Skeletal muscle satellite cell (primary cell): ENCODE data around the gene DDR1.
"Not testable (repeated sequence)": the region's sequence is repeated elsewhere in the genome, so short reads cannot be mapped to it uniquely, and the experiment has no call there.

ENCODE experiments used
- H3K27me3 ChIP-seq: 2 replicates; pipeline ENCODE4 v1.7.0; 2013; ENCODE audit warnings: low read length; ENCODE audit not compliant: control insufficient read depth, insufficient read depth
- H3K36me3 ChIP-seq: 2 replicates; pipeline ENCODE4 v1.7.0; 2013; ENCODE audit warnings: mild to moderate bottlenecking, control low read depth, low read length; ENCODE audit not compliant: insufficient read depth
- H3K4me1 ChIP-seq: 2 replicates; pipeline ENCODE4 v1.7.0; 2013; ENCODE audit warnings: low read length; ENCODE audit not compliant: control insufficient read depth, insufficient read depth
- H3K4me2 ChIP-seq: 2 replicates; pipeline ENCODE4 v1.7.0; 2013; ENCODE audit warnings: mild to moderate bottlenecking, low read length
- H3K4me3 ChIP-seq: 2 replicates; pipeline ENCODE4 v1.7.0; 2013; ENCODE audit warnings: low read length
- H3K9ac ChIP-seq: 2 replicates; pipeline ENCODE4 v1.7.0; 2013; ENCODE audit warnings: mild to moderate bottlenecking, low read depth, low read length, moderate library complexity
- H3K9me3 ChIP-seq: replicated peaks from 2 replicates; pipeline ENCODE4 v1.7.0; 2013; ENCODE audit warnings: mild to moderate bottlenecking, control low read depth, low read length

DDR1 gene

DNA sequence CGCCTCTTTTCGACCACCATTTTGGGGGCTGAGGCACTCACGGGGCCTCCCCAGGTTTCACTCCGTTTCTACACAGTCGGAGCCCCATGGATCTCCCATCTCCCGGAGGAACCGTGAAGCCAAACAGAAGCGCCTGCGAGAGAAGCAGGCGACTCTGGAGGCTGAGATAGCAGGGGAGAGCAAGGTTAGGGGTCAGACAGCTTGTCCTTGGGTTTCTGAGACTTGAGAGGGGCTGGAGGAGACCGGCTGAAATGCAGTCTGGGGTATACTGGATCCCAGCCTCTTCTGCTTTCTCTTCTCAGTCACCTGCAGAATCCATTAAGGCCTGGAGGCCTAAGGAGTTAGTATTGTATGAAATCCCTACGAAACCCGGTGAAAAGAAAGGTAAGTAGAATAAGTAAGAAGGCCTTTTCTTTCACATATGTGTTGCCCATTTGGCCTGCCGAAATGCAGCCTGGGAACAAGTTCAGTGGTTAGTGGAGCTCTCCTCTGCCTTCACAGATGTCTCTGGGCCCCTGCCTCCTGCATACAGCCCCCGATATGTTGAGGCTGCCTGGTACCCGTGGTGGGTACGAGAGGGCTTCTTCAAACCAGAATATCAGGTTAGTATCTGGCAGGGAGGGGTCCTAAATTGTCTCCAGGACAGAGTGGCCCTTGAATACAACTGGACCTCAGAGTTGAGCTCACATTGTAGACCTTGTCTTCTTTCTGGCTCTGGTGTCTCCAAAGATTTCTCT lies 30.7 kb downstream of the DDR1 start:
- Histone ChIP-seq H3K4me3 (peak overlapping the region; percentile 78), H3K9ac (peak overlapping the region; percentile 95), H3K4me2 (peak overlapping the region; percentile 91), H3K27me3 (no peaks in the 10 kb centered on the region), H3K36me3 (peaks cover 41% of the 10 kb centered on the region), H3K4me1 (peaks cover 24% of the 10 kb centered on the region), H3K9me3 (no peaks in the 10 kb centered on the region)

DNA sequence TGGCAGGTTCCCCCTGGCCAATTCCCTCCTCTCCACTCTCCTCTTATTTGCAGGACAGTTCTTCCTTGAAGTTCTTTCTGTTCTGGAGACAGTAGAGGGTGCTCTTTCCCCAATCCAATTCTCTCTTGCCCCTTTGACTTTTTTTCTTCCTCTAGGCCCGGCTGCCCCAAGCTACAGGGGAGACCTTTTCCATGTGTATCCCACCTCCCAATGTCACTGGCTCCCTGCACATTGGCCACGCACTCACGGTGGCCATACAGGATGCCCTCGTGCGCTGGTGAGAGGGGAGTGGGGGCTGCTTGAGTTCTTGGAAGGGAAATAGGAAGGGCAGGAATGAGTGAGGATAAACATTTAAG lies 31.2 kb downstream of the DDR1 start:
- H3K36me3 ChIP-seq: peaks cover 44% of the 10 kb centered on the region
- H3K4me3 ChIP-seq: no peak overlapping the region
- H3K27me3 ChIP-seq: no peaks in the 10 kb centered on the region
- peak overlapping the region; percentile 95 for H3K9ac ChIP-seq
- no peaks in the 10 kb centered on the region for H3K9me3 ChIP-seq
- peaks cover 24% of the 10 kb centered on the region for H3K4me1 ChIP-seq
- peak overlapping the region; percentile 91 for H3K4me2 ChIP-seq

DNA sequence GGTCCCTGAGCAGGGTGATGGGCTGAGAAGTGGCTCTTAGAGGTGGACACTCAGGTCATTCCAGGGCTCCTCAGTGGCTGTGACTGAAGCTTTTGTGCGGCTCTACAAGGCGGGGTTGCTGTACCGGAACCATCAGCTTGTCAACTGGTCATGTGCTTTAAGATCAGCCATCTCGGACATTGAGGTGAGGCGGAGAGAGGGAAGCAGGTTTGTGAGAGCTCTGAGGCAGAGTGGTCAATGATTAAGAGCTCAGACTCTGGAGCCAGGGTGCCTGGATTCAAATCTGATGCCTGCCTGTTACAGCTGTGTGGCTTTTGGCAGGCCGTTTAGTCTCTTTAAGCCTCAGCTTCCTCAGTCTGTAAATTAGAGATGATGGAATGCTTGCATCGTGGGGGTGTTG lies 32.7 kb downstream of the DDR1 start:
- Histone ChIP-seq H3K36me3 (peaks cover 48% of the 10 kb centered on the region), H3K9ac (no peak overlapping the region), H3K4me2 (no peak overlapping the region), H3K9me3 (no peaks in the 10 kb centered on the region), H3K27me3 (no peaks in the 10 kb centered on the region), H3K4me1 (peaks cover 24% of the 10 kb centered on the region), H3K4me3 (no peak overlapping the region)

DNA sequence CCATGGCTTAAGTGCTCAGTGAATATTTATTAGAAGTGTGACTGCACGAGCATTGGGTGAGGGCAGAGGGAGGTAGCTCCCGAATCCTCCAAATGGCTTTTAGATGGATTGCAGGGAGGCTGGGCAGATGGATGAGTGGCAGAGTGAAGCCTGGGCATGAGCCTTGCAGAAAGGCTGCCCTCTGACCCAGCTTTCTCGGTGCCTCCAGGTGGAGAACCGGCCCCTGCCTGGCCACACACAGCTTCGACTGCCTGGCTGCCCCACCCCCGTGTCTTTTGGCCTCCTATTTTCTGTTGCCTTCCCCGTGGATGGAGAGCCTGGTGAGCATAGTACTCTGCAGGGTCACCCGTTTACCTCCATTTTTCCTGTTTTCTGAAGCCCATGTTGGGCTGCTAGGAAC lies 33.2 kb downstream of the DDR1 start:
- Histone ChIP-seq H3K4me1 (peaks cover 24% of the 10 kb centered on the region), H3K4me3 (no peak overlapping the region), H3K9ac (no peak overlapping the region), H3K9me3 (no peaks in the 10 kb centered on the region), H3K4me2 (no peak overlapping the region), H3K27me3 (no peaks in the 10 kb centered on the region), H3K36me3 (peaks cover 47% of the 10 kb centered on the region)

DNA sequence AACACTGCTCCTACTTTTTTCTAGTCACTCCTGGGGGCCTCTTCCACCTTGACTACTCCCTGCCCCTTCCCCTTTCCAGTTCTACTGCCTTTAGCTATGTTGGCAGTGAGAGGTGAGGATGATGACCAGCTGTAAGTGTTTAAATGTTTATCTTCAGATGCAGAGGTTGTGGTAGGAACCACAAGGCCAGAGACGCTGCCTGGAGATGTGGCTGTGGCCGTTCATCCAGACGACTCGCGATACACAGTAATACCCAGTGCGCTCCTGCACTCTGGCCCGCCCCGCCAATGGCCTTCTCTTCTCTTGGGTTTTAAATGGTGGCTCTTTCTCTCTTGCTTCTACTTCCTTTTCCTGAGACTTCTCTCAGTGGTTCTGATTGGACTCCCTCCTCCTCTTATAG lies 34.4 kb downstream of the DDR1 start:
- Histone ChIP-seq H3K4me1 (peaks cover 22% of the 10 kb centered on the region), H3K9ac (no peak overlapping the region), H3K36me3 (peaks cover 52% of the 10 kb centered on the region), H3K4me2 (no peak overlapping the region), H3K9me3 (no peaks in the 10 kb centered on the region), H3K4me3 (no peak overlapping the region), H3K27me3 (no peaks in the 10 kb centered on the region)

DNA sequence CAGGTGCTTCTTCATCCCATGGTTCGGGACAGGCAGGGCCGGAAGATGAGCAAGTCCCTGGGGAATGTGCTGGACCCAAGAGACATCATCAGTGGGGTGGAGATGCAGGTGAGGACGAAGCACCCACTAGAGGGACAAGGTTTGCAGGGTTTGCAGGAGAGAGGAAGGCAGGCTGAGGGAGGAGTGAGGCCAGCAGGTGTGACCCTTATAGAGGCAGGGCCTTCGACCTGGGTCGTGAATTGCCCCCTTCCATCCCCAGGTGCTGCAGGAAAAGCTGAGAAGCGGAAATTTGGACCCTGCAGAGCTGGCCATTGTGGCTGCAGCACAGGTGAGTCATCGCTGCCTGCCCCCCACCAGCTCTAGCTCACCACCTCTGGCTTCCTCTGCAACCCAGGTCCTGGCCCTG lies 38.1 kb downstream of the DDR1 start:
- Histone ChIP-seq H3K4me1 (peaks cover 13% of the 10 kb centered on the region), H3K27me3 (no peaks in the 10 kb centered on the region), H3K4me2 (no peak overlapping the region), H3K36me3 (peaks cover 57% of the 10 kb centered on the region), H3K9me3 (no peaks in the 10 kb centered on the region), H3K4me3 (no peak overlapping the region), H3K9ac (no peak overlapping the region)

DNA sequence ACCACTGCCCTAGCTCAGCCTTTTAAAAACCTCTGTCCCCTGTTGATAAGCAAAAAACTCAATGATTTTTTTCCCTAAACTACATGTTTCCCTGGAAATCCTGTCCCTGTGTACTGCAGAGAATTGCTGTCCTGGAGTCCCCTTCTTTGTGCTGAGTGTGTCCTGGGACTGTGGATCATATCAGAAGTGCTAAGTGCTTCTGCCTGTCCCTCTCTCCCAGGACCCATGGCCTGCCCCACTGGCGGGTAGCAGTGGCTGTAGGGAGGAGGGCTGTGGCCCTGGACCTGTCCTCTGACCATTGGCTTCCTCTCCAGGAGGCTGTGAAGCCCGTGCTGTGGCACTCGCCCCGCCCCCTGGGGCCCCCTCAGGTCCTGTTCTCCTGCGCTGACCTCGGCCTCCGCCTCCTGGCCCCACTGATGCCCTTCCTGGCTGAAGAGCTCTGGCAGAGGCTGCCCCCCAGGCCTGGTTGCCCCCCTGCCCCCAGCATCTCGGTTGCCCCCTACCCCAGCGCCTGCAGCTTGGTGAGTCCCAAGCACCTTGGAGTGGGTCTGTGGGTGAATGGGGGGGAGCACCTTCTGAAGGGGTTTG lies 39.8 kb downstream of the DDR1 start:
- not testable (repeated sequence) for H3K27me3 ChIP-seq, H3K4me3 ChIP-seq, H3K9me3 ChIP-seq, H3K4me2 ChIP-seq, H3K9ac ChIP-seq
- Histone ChIP-seq H3K4me1 (peaks cover 13% of the 10 kb centered on the region), H3K36me3 (peaks cover 55% of the 10 kb centered on the region)

DNA sequence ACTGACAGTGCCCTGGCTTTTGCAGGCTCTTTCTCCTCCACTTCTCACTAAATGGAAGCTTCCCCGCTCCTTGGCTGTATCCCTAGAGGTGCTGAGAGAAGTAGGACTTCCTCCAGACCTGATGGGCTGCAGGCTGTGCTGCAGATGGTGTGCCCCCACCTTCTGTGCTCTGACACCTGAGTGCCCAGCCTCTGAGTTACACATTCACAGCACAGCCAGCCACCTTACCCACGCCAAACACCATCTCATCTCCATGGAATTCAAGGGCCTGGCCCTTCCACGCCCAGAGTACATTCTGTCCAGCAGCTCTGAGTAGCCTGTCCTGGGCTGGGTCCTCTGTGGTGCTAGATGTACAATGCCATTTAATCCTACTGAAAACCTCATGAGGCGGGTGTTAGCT lies 42.3 kb downstream of the DDR1 start:
- no peaks in the 10 kb centered on the region for H3K9me3 ChIP-seq
- H3K9ac ChIP-seq: no peak overlapping the region
- H3K27me3 ChIP-seq: no peaks in the 10 kb centered on the region
- H3K4me3 ChIP-seq: no peak overlapping the region
- peaks cover 32% of the 10 kb centered on the region for H3K36me3 ChIP-seq
- H3K4me2 ChIP-seq: peak overlapping the region; percentile 28
- H3K4me1 ChIP-seq: peaks cover 13% of the 10 kb centered on the region

DNA sequence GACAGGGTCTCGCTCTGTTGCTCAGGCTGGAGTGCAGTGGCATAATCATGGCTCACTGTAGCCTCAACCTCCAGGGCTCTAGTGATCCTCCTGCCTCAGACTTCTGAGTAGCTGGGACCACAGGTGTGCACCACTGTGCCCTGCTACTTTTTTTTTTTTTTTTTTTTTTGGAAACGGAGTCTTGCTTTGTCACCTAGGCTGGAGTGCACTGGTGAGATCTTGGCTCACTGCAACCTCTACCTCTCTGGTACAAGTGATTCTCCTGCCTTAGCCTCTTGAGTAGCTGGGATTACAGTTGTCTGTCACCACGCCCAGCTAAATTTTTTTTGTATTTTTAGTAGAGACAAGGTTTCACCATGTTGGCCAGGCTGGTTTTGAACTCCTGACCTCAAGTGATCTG lies 42.8 kb downstream of the DDR1 start:
- not testable (repeated sequence) for H3K9me3 ChIP-seq, H3K4me3 ChIP-seq, H3K9ac ChIP-seq, H3K27me3 ChIP-seq
- Histone ChIP-seq H3K4me2 (peak overlapping the region; percentile 28), H3K36me3 (peaks cover 27% of the 10 kb centered on the region), H3K4me1 (peaks cover 13% of the 10 kb centered on the region)

DNA sequence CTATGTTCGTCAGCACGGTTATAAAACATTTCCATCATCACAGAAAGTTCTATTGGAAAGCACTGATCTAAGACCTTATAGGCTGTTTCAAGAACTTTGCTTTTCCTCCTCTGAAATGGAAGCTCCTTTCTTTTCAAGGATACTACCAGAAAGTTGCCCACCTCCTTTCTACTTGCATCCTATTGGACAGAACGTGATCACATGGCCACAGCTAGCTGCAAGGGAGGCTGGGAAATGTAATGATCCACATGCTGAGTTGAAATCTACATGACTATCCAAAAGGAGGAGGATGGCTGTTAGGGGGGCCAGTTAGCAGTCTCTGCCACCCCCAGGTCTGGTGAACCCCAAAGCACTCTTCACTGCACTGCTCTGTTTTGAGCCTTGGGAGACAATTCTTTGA lies 44.4 kb downstream of the DDR1 start:
- Histone ChIP-seq H3K4me1 (peaks cover 13% of the 10 kb centered on the region), H3K27me3 (no peaks in the 10 kb centered on the region), H3K36me3 (peaks cover 18% of the 10 kb centered on the region), H3K4me2 (no peak overlapping the region), H3K4me3 (no peak overlapping the region), H3K9me3 (no peaks in the 10 kb centered on the region), H3K9ac (no peak overlapping the region)

DNA sequence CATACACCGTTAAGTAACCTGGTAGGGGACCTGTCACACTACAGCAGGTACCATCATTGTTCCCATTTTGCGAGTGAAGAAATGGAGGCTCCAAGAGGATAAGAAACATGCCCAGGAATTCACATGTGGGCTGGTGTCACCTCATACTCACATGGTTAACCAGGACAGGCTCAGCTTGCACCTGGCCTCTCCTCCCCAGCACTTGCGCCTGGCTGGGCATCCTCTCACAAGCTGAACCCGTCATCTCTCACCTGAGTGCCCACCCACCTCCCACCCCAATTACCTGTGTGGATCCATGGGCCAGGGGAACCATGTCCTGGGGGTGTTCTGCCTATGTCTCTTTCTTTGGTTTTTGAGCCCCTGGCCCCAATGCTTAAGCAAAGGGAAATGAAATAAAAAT lies 46.2 kb downstream of the DDR1 start:
- Histone ChIP-seq H3K9ac (no peak overlapping the region), H3K4me1 (peaks cover 13% of the 10 kb centered on the region), H3K4me3 (no peak overlapping the region), H3K4me2 (no peak overlapping the region), H3K36me3 (peaks cover 16% of the 10 kb centered on the region), H3K9me3 (no peaks in the 10 kb centered on the region), H3K27me3 (peaks cover 3% of the 10 kb centered on the region)

DNA sequence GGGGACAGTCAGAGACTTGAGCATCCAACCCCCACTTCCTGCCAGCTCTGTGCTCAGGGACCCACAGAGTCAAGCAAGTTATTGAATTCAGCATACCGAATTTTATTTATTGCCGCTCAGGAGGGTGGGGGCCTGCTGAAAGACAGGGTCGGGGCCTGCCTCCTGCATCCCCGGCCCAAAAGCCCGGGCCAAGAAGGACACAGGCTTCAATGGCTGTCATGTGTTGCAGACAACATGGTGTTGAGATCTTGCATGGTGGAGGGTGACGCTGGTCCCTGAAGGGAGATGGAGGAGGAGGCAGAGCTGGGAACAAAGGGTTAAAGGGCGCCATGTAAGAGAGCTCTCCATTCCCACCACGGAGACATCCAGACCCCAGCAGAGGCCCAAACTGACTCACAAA lies 47.0 kb downstream of the DDR1 start:
- Histone ChIP-seq H3K9me3 (no peaks in the 10 kb centered on the region), H3K9ac (no peak overlapping the region), H3K27me3 (peaks cover 6% of the 10 kb centered on the region), H3K4me1 (peaks cover 10% of the 10 kb centered on the region), H3K4me3 (no peak overlapping the region), H3K4me2 (no peak overlapping the region), H3K36me3 (peaks cover 9% of the 10 kb centered on the region)
